Ovary (tissue), 3 donors: ENCODE results near the gene VPS18.

Experiments used
- POLR2A ChIP-seq: fragments of 450-650 bp; IDR thresholded peaks from one replicate; pipeline ENCODE4 v1.6.1; 2017; ENCODE audit warnings: antibody characterized with exemption, mild to moderate bottlenecking, moderate library complexity
- TF ChIP-seq, protein P1 (sequence below), 3 donors: fragments of 450-650 bp in 2 of 3; fragments of 200-600 bp in 1 of 3; IDR thresholded peaks; one replicate each; pipeline versions ENCODE4 v1.5.1 to v1.8.0; 2016 to 2022; ENCODE audit warnings: antibody characterized with exemption in 3 of 3, mild to moderate bottlenecking in 1 of 3
- donor health status: DM: no; HTN: no; CAD: no.

DNA sequence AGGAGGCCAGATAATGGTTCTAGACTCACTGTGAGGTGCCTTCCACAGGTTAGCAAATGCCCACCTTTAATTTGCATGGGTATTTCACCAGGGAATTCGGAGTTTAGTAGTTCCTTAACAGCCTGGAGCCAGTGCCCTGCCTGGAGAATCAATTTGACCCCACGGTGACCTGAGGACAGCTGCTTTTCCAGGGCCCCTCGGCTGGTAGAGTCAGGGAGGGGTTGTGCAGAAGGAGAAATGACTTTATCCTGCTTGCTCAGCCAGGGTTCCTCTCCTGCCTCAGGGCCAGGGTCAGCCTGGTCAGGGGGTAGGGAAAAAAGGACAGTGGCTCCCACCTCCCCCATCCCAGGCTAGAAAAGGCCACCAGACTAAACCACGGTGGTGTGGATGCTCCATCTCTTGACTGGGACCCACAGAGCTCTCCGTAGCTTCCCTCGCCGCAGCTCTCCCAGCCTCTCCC lies 46.8 kb downstream of the VPS18 start:
- TF ChIP-seq, protein P1, sequence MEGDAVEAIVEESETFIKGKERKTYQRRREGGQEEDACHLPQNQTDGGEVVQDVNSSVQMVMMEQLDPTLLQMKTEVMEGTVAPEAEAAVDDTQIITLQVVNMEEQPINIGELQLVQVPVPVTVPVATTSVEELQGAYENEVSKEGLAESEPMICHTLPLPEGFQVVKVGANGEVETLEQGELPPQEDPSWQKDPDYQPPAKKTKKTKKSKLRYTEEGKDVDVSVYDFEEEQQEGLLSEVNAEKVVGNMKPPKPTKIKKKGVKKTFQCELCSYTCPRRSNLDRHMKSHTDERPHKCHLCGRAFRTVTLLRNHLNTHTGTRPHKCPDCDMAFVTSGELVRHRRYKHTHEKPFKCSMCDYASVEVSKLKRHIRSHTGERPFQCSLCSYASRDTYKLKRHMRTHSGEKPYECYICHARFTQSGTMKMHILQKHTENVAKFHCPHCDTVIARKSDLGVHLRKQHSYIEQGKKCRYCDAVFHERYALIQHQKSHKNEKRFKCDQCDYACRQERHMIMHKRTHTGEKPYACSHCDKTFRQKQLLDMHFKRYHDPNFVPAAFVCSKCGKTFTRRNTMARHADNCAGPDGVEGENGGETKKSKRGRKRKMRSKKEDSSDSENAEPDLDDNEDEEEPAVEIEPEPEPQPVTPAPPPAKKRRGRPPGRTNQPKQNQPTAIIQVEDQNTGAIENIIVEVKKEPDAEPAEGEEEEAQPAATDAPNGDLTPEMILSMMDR (IDR thresholded peaks at IDR 0.05) = no peak
- TF ChIP-seq POLR2A = no peak
